Trophoblast cell (in vitro differentiated cells and primary cell): Measurements from ENCODE around the gene SEMA5A.

Source experiments
- DNase-seq, 2 donors: peaks; one replicate each; pipeline ENCODE4 v3.0.0-alpha.2; 2016
- H2AFZ ChIP-seq: 2 replicates; pipeline ENCODE4 v1.6.1; 2013; ENCODE audit warnings: low read length, moderate library complexity, mild to moderate bottlenecking; ENCODE audit not compliant: insufficient read depth, poor library complexity
- H2AK5ac ChIP-seq: 2 replicates; pipeline ENCODE4 v1.6.1; 2013; ENCODE audit warnings: mild to moderate bottlenecking, low read length
- H2BK120ac ChIP-seq: 2 replicates; pipeline ENCODE4 v1.6.1; 2013; ENCODE audit warnings: low read length, mild to moderate bottlenecking, moderate library complexity; ENCODE audit not compliant: insufficient read depth, poor library complexity
- H2BK12ac ChIP-seq: 2 replicates; pipeline ENCODE4 v1.6.1; 2013; ENCODE audit warnings: mild to moderate bottlenecking, low read length, moderate library complexity
- H2BK5ac ChIP-seq: 2 replicates; pipeline ENCODE4 v1.6.1; 2013; ENCODE audit warnings: low read length, low read depth, moderate library complexity, mild to moderate bottlenecking; ENCODE audit not compliant: poor library complexity
- H3K14ac ChIP-seq: 2 replicates; pipeline ENCODE4 v1.6.1; 2013; ENCODE audit warnings: mild to moderate bottlenecking, low read length
- H3K18ac ChIP-seq: 2 replicates; pipeline ENCODE4 v1.6.1; 2013; ENCODE audit warnings: mild to moderate bottlenecking, low read length
- H3K23ac ChIP-seq: 2 replicates; pipeline ENCODE4 v1.6.1; 2013; ENCODE audit warnings: low read length
- H3K27ac ChIP-seq: 2 replicates; pipeline ENCODE4 v1.5.1; 2013; ENCODE audit warnings: low read depth, mild to moderate bottlenecking, inconsistent platforms, low read length, moderate library complexity
- H3K27me3 ChIP-seq: 2 replicates; pipeline ENCODE4 v1.6.1; 2013; ENCODE audit warnings: inconsistent platforms, mild to moderate bottlenecking, low read length, moderate library complexity; ENCODE audit not compliant: insufficient read depth
- H3K36me3 ChIP-seq, 2 experiments: 1 replicate in 1 of 2; 2 replicates in 1 of 2; pipeline ENCODE4 v1.6.1; 2013; ENCODE audit warnings: low read length in 2 of 2, mild to moderate bottlenecking in 2 of 2, moderate library complexity in 1 of 2; ENCODE audit not compliant: insufficient read depth in 2 of 2, control insufficient read depth in 1 of 2
- H3K4ac ChIP-seq: 2 replicates; pipeline ENCODE4 v1.6.1; 2013; ENCODE audit warnings: low read depth, mild to moderate bottlenecking, low read length, moderate library complexity
- H3K4me1 ChIP-seq, 2 experiments: 1 replicate in 1 of 2; 2 replicates in 1 of 2; pipeline ENCODE4 v1.6.1; 2013; ENCODE audit warnings: low read length in 2 of 2, mild to moderate bottlenecking in 2 of 2, moderate library complexity in 1 of 2; ENCODE audit not compliant: insufficient read depth in 2 of 2, control insufficient read depth in 1 of 2
- H3K4me2 ChIP-seq: 2 replicates; pipeline ENCODE4 v1.6.1; 2013; ENCODE audit warnings: inconsistent platforms, mild to moderate bottlenecking, low read length, moderate library complexity
- H3K4me3 ChIP-seq: 2 replicates; pipeline ENCODE4 v1.5.1; 2013; ENCODE audit warnings: mild to moderate bottlenecking, low read depth, low read length, inconsistent platforms
- H3K79me1 ChIP-seq: one replicate; pipeline ENCODE4 v1.6.1; 2013; ENCODE audit warnings: low read length
- H3K79me2 ChIP-seq: 2 replicates; pipeline ENCODE4 v1.6.1; 2013; ENCODE audit warnings: low read length, mild to moderate bottlenecking; ENCODE audit not compliant: control insufficient read depth, insufficient read depth, poor library complexity
- H3K9ac ChIP-seq: 2 replicates; pipeline ENCODE4 v1.6.1; 2013; ENCODE audit warnings: mild to moderate bottlenecking, low read length
- H3K9me3 ChIP-seq: 2 replicates; pipeline ENCODE4 v1.6.1; 2013; ENCODE audit warnings: low read depth, mild to moderate bottlenecking, control low read depth, inconsistent platforms, low read length; ENCODE audit not compliant: insufficient read depth
- H4K12ac ChIP-seq: 2 replicates; pipeline ENCODE4 v1.6.1; 2013; ENCODE audit warnings: low read depth, mild to moderate bottlenecking, low read length, moderate library complexity
- H4K8ac ChIP-seq: 2 replicates; pipeline ENCODE4 v1.6.1; 2013; ENCODE audit warnings: low read depth, mild to moderate bottlenecking, low read length, moderate library complexity
- H4K91ac ChIP-seq: one replicate; pipeline ENCODE4 v1.6.1; 2013; ENCODE audit warnings: low read depth, mild to moderate bottlenecking, low read length, moderate library complexity
- WGBS: extraction: QIAGEN DNeasy Blood & Tissue Kit; methylation state at CpG from one replicate; pipeline ENCODE4 v1.1.7; 2013; ENCODE audit warnings: missing lambda C conversion rate; ENCODE audit not compliant: insufficient read length, insufficient coverage; ENCODE audit errors: extremely low coverage; 5-methylcytosine and 5-hydroxymethylcytosine counted together

Gene SEMA5A

GRCh38 chr5:9533096-9533495 lies 12.8 kb downstream of the SEMA5A start:
- Histone ChIP-seq H2BK5ac (no peak overlapping the region), H2AFZ (no peak overlapping the region), H3K4ac (no peak overlapping the region), H3K4me3 (no peak overlapping the region), H2BK12ac (no peak overlapping the region), H4K12ac (no peak overlapping the region), H3K18ac (no peak overlapping the region), H3K9ac (no peak overlapping the region), H2BK120ac (no peak overlapping the region), H3K14ac (no peak overlapping the region), H4K8ac (no peak overlapping the region), H3K27me3 (no peaks in the 10 kb centered on the region), H4K91ac (no peak overlapping the region), H3K9me3 (no peaks in the 10 kb centered on the region), H2AK5ac (no peak overlapping the region), H3K23ac (no peak overlapping the region), H3K79me2 (peaks cover 8% of the 10 kb centered on the region), H3K79me1 (no peaks in the 10 kb centered on the region), H3K4me2 (no peak overlapping the region), H3K36me3 (peaks cover 13 to 26% of the 10 kb centered on the region in 2 experiments), H3K4me1 (peaks cover 7 to 17% of the 10 kb centered on the region in 2 experiments), H3K27ac (no peak overlapping the region)
- no peak for DNase-seq
- WGBS = no CpG with 5 or more reads among the region's 4 CpGs

GRCh38 chr5:9529513-9529912 lies 16.4 kb downstream of the SEMA5A start:
- H3K4me3 ChIP-seq = no peak overlapping the region
- H2BK5ac ChIP-seq = no peak overlapping the region
- DNase-seq = no peak
- no peak overlapping the region for H3K4ac ChIP-seq
- H3K14ac ChIP-seq = no peak overlapping the region
- H2AK5ac ChIP-seq = no peak overlapping the region
- no peak overlapping the region for H3K23ac ChIP-seq
- no peak overlapping the region for H3K9ac ChIP-seq
- H3K9me3 ChIP-seq = no peaks in the 10 kb centered on the region
- WGBS = no CpG with 5 or more reads among the region's 2 CpGs
- H3K18ac ChIP-seq = no peak overlapping the region
- no peaks in the 10 kb centered on the region for H3K27me3 ChIP-seq
- H2AFZ ChIP-seq = no peak overlapping the region
- H3K27ac ChIP-seq = no peak overlapping the region
- H4K12ac ChIP-seq = no peak overlapping the region
- no peaks in the 10 kb centered on the region for H3K79me1 ChIP-seq
- H3K79me2 ChIP-seq = peaks cover 8% of the 10 kb centered on the region
- no peak overlapping the region for H3K4me2 ChIP-seq
- peaks cover 6 to 10% of the 10 kb centered on the region in 2 experiments for H3K4me1 ChIP-seq
- no peak overlapping the region for H2BK12ac ChIP-seq
- no peak overlapping the region for H2BK120ac ChIP-seq
- H4K8ac ChIP-seq = no peak overlapping the region
- H4K91ac ChIP-seq = no peak overlapping the region
- peaks cover 22% of the 10 kb centered on the region in 2 experiments for H3K36me3 ChIP-seq

GRCh38 chr5:9529041-9529480 lies 16.8 kb downstream of the SEMA5A start:
- Histone ChIP-seq H3K4me1 (peaks cover 3 to 9% of the 10 kb centered on the region in 2 experiments), H3K9ac (no peak overlapping the region), H2AK5ac (no peak overlapping the region), H3K79me1 (no peaks in the 10 kb centered on the region), H3K79me2 (peaks cover 9% of the 10 kb centered on the region), H2AFZ (no peak overlapping the region), H3K23ac (no peak overlapping the region), H3K4me3 (no peak overlapping the region), H3K14ac (no peak overlapping the region), H3K18ac (peak overlapping the region; percentile 72), H2BK5ac (no peak overlapping the region), H4K8ac (no peak overlapping the region), H2BK120ac (no peak overlapping the region), H3K9me3 (no peaks in the 10 kb centered on the region), H3K4ac (peak overlapping the region; percentile 4), H4K12ac (no peak overlapping the region), H2BK12ac (no peak overlapping the region), H3K27ac (no peak overlapping the region), H3K27me3 (no peaks in the 10 kb centered on the region), H4K91ac (no peak overlapping the region), H3K4me2 (no peak overlapping the region), H3K36me3 (peaks cover 22 to 24% of the 10 kb centered on the region in 2 experiments)
- no peak for DNase-seq
- no CpG with 5 or more reads among the region's 6 CpGs for WGBS

GRCh38 chr5:9524941-9525340 lies 20.9 kb downstream of the SEMA5A start:
- no peak overlapping the region for H2AFZ ChIP-seq

More at GRCh38 chr5:9524941-9525340, 20.9 kb downstream of the SEMA5A start:
- H3K4ac ChIP-seq = no peak overlapping the region
- H3K79me1 ChIP-seq = no peaks in the 10 kb centered on the region
- no peaks in the 10 kb centered on the region for H3K27me3 ChIP-seq
- H2BK12ac ChIP-seq = no peak overlapping the region
- H4K91ac ChIP-seq = no peak overlapping the region
- H3K36me3 ChIP-seq = peaks cover 23 to 28% of the 10 kb centered on the region in 2 experiments
- peaks cover 8 to 10% of the 10 kb centered on the region in 2 experiments for H3K4me1 ChIP-seq
- no peak for DNase-seq
- no peak overlapping the region for H4K8ac ChIP-seq
- H3K23ac ChIP-seq = no peak overlapping the region
- WGBS = no CpG with 5 or more reads among the region's 1 CpG
- no peak overlapping the region for H3K27ac ChIP-seq
- no peak overlapping the region for H4K12ac ChIP-seq
- no peak overlapping the region for H2BK120ac ChIP-seq
- no peak overlapping the region for H3K18ac ChIP-seq
- H3K14ac ChIP-seq = no peak overlapping the region
- H3K9me3 ChIP-seq = peaks cover 3% of the 10 kb centered on the region
- H2BK5ac ChIP-seq = no peak overlapping the region
- H3K9ac ChIP-seq = no peak overlapping the region
- no peak overlapping the region for H2AK5ac ChIP-seq
- no peak overlapping the region for H3K4me2 ChIP-seq
- peaks cover 5% of the 10 kb centered on the region for H3K79me2 ChIP-seq
- no peak overlapping the region for H3K4me3 ChIP-seq
